Tibial nerve (tissue), 4 donors: ENCODE data around the gene CFDP1.

ENCODE experiments used
- CTCF ChIP-seq, 5 experiments: fragments of 200-600 bp in 3 of 5; fragments of 450-650 bp in 2 of 5; sonication (generic) in 3 of 5; IDR thresholded peaks; one replicate each; pipeline ENCODE4 v1.5.1; 2016 to 2019; ENCODE audit warnings: antibody characterized with exemption in 5 of 5, mild to moderate bottlenecking in 3 of 5, moderate library complexity in 2 of 5
- EP300 ChIP-seq, 2 donors: sonication (generic); formaldehyde crosslinking; IDR thresholded peaks; one replicate each; pipeline ENCODE4 v1.6.1; 2017; ENCODE audit warnings: antibody characterized with exemption in 2 of 2, mild to moderate bottlenecking in 1 of 2

GRCh38 chr16:75248142-75248535 is 185.2 kb downstream of the CFDP1 start:
- no peak for TF ChIP-seq CTCF (IDR thresholded peaks at IDR 0.05)
- peak; percentile 63 to 80 for TF ChIP-seq EP300 (IDR thresholded peaks at IDR 0.05)
